HG03460 (cell line): Measurements from ENCODE around the gene SLC35C1.

ENCODE experiments used
- ATAC-seq: cut with Tn5 transposase; IDR thresholded peaks from one replicate; pipeline ENCODE4 v1.9.1; 2021; ENCODE audit not compliant: unreplicated experiment

Gene SLC35C1

GRCh38 chr11:45844822-45845578 is 40.1 kb downstream of the SLC35C1 start:
- no peak for ATAC-seq

- no peak for ATAC-seq
These were observed 41.3 kb downstream of the SLC35C1 start for GRCh38 chr11:45846174-45846675.

- ATAC-seq, result peak; percentile 91
These were observed 42.3 kb downstream of the SLC35C1 start, which contains the start of gene CRY2 for GRCh38 chr11:45846974-45847910. TSS of gene CRY2 (plus strand) at chr11:45847475. CDS start at chr11:45847491, 16 bp downstream.

- ATAC-seq, result peak; percentile 16
These were observed 43.0 kb downstream of the SLC35C1 start for GRCh38 chr11:45847911-45848316.

- no peak for ATAC-seq
These were observed 43.7 kb downstream of the SLC35C1 start for GRCh38 chr11:45848654-45849081.

- ATAC-seq, result no peak
These were observed 45.5 kb downstream of the SLC35C1 start for GRCh38 chr11:45850446-45850845.

GRCh38 chr11:45851228-45851627 is 46.3 kb downstream of the SLC35C1 start:
- no peak for ATAC-seq

- no peak for ATAC-seq
These were observed 47.2 kb downstream of the SLC35C1 start for GRCh38 chr11:45852018-45852711.

- peak; percentile 47 for ATAC-seq
These were observed 47.8 kb downstream of the SLC35C1 start for GRCh38 chr11:45852712-45853101.

- ATAC-seq, result no peak
These were observed 48.6 kb downstream of the SLC35C1 start for GRCh38 chr11:45853332-45854219.

GRCh38 chr11:45855308-45855707 is 50.4 kb downstream of the SLC35C1 start:
- no peak for ATAC-seq

- no peak for ATAC-seq
These were observed 51.1 kb downstream of the SLC35C1 start for GRCh38 chr11:45856044-45856468.

GRCh38 chr11:45857961-45858474 is 53.1 kb downstream of the SLC35C1 start:
- no peak for ATAC-seq

- no peak for ATAC-seq
These were observed 53.9 kb downstream of the SLC35C1 start for GRCh38 chr11:45858751-45859398.

- ATAC-seq, result no peak
These were observed 54.8 kb downstream of the SLC35C1 start for GRCh38 chr11:45859661-45860140.

GRCh38 chr11:45860348-45860747 is 55.4 kb downstream of the SLC35C1 start:
- ATAC-seq, result no peak

- no peak for ATAC-seq
These were observed 56.0 kb downstream of the SLC35C1 start for GRCh38 chr11:45860764-45861510.
